Coronary artery (tissue), 2 donors: ENCODE results near the gene C14orf132.
"Not testable (repeated sequence)": the region's sequence is repeated elsewhere in the genome, so short reads cannot be mapped to it uniquely, and the experiment has no call there.

Experiments
- DNase-seq: peaks from one replicate; pipeline ENCODE4 v3.0.0-alpha.2; 2017; ENCODE audit warnings: low spot score
- H3K27ac ChIP-seq, 2 donors: fragments of 200-600 bp; sonication (generic); one replicate each; pipeline ENCODE4 v1.5.1; 2016 to 2019
- H3K4me3 ChIP-seq: fragments of 200-600 bp; sonication (generic); 2 replicates; pipeline ENCODE4 v1.5.1; 2016; ENCODE audit warnings: mild to moderate bottlenecking, moderate library complexity
- CTCF ChIP-seq: fragments of 200-600 bp; sonication (generic); IDR thresholded peaks from one replicate; pipeline ENCODE4 v1.5.1; 2019; ENCODE audit warnings: antibody characterized with exemption

The C14orf132 gene

GRCh38 chr14:96011131-96011530 is 28.0 kb upstream of the C14orf132 start:
- DNase-seq: no peak
- Histone ChIP-seq H3K27ac (no peak overlapping the region), H3K4me3 (no peak overlapping the region)
- no peak for TF ChIP-seq CTCF

- DNase-seq: no peak
- Histone ChIP-seq H3K27ac (no peak overlapping the region), H3K4me3 (no peak overlapping the region)
- no peak for TF ChIP-seq CTCF
Measured at GRCh38 chr14:96011607-96012006, 27.6 kb upstream of the C14orf132 start.

GRCh38 chr14:96012757-96013156 is 26.4 kb upstream of the C14orf132 start:
- not testable (repeated sequence) for H3K27ac ChIP-seq, H3K4me3 ChIP-seq, DNase-seq

- no peak for TF ChIP-seq CTCF
Measured at GRCh38 chr14:96014176-96014575, 25.0 kb upstream of the C14orf132 start.

GRCh38 chr14:96016501-96017160 is 22.5 kb upstream of the C14orf132 start:
- no peak for TF ChIP-seq CTCF
- DNase-seq: no peak
- H3K4me3 ChIP-seq: no peak overlapping the region
- no peak overlapping the region for H3K27ac ChIP-seq

More at GRCh38 chr14:96014176-96014575, 25.0 kb upstream of the C14orf132 start:
- Histone ChIP-seq H3K27ac (no peak overlapping the region), H3K4me3 (no peak overlapping the region)
- DNase-seq: no peak

- no peak overlapping the region for H3K4me3 ChIP-seq
- TF ChIP-seq CTCF: no peak
Measured at GRCh38 chr14:96017882-96018281, 21.3 kb upstream of the C14orf132 start.

GRCh38 chr14:96027431-96028355 is 11.5 kb upstream of the C14orf132 start:
- TF ChIP-seq CTCF: no peak
- DNase-seq: no peak
- H3K4me3 ChIP-seq: no peak overlapping the region
- H3K27ac ChIP-seq: no peak overlapping the region

More at GRCh38 chr14:96017882-96018281, 21.3 kb upstream of the C14orf132 start:
- no peak overlapping the region for H3K27ac ChIP-seq
- no peak for DNase-seq
